Uterus (tissue), 2 donors: ENCODE data around the gene PLAC9.
"Not testable (repeated sequence)": the region's sequence is repeated elsewhere in the genome, so short reads cannot be mapped to it uniquely, and the experiment has no call there.

Experiments
- CTCF ChIP-seq, 4 experiments: fragments of 200-600 bp in 2 of 4; fragments of 450-650 bp in 2 of 4; sonication (generic) in 2 of 4; IDR thresholded peaks; one replicate each; pipeline ENCODE4 v1.5.1; 2016 to 2019; ENCODE audit warnings: antibody characterized with exemption in 4 of 4, mild to moderate bottlenecking in 2 of 4, moderate library complexity in 1 of 4
- POLR2A ChIP-seq, 2 donors: fragments of 450-650 bp; IDR thresholded peaks; one replicate each; pipeline ENCODE4 v1.6.1; 2016; ENCODE audit warnings: antibody characterized with exemption in 2 of 2, mild to moderate bottlenecking in 1 of 2, moderate library complexity in 1 of 2

- not testable (repeated sequence) for TF ChIP-seq CTCF, POLR2A (IDR thresholded peaks at IDR 0.05)
These were observed 1.2 kb downstream of the PLAC9 start for GRCh38 chr10:80133687-80134086.
